ENCODE results near the gene P2RX3. TPM values are rescaled to one million over a fixed set of nuclear protein-coding genes. Genes with fewer than 3 reads are reported as not detected.

Gene P2RX3
- total and polyA plus RNA-seq, 2 experiments from 2014 or later = 0.15 to 0.35 TPM

- TF ChIP-seq ETS1 (IDR thresholded peaks at IDR 0.05) = no peak
- TF ChIP-seq JUNB (IDR thresholded peaks at IDR 0.05; ENCODE audit: unreplicated experiment) = no peak
- TF ChIP-seq ZNF462 (CRISPR knock-in tag; IDR thresholded peaks at IDR 0.05) = no peak
- no peak for TF ChIP-seq EZH2phosphoT487 (IDR thresholded peaks at IDR 0.05; ENCODE audit: unreplicated experiment)
- TF ChIP-seq POLR2AphosphoS5 (IDR thresholded peaks at IDR 0.05; ENCODE audit: low read depth) = no peak
- TF ChIP-seq ZNF331 (CRISPR knock-in tag; IDR thresholded peaks at IDR 0.05; ENCODE audit: low read depth) = no peak
Measured at GRCh38 chr11:57413681-57414080, 75.5 kb downstream of the P2RX3 start (continued).

- peaks cover 4% of the 10 kb centered on the region for H4K20me1 ChIP-seq (replicated peaks; ENCODE audit: insufficient read depth)
- H3K79me2 ChIP-seq (replicated peaks; ENCODE audit: insufficient read depth) = no peaks in the 10 kb centered on the region
- H3K36me3 ChIP-seq (ENCODE audit: insufficient read depth) = peaks cover 25% of the 10 kb centered on the region
- no peak overlapping the region for H3K4me3 Mint-ChIP-seq
- DNase-seq (ENCODE audit: low spot score) (no peak), ATAC-seq (no peak)
- H3K4me1 ChIP-seq (ENCODE audit: insufficient read depth) = no peaks in the 10 kb centered on the region
- no peaks in the 10 kb centered on the region for H3K27me3 ChIP-seq (ENCODE audit: insufficient read depth)
- peaks cover 10% of the 10 kb centered on the region for H3K4me1 Mint-ChIP-seq
- H3K4me2 ChIP-seq = no peak overlapping the region
- H3K9me2 ChIP-seq (ENCODE audit: insufficient read depth) = no peaks in the 10 kb centered on the region
- H3K27me3 Mint-ChIP-seq (ENCODE audit: insufficient read depth, low read depth, poor library complexity) = no peaks in the 10 kb centered on the region
- no peaks in the 10 kb centered on the region for H3K9me3 Mint-ChIP-seq
- no peak overlapping the region for H3K27ac ChIP-seq (ENCODE audit: low read depth)
- no peak overlapping the region for H3K27ac Mint-ChIP-seq
- H3K36me3 Mint-ChIP-seq (ENCODE audit: low read depth) = peaks cover 77% of the 10 kb centered on the region
- H3F3A ChIP-seq (replicated peaks; ENCODE audit: low read depth) = no peaks in the 10 kb centered on the region
- no peak overlapping the region for H3K4me3 ChIP-seq
- no peak overlapping the region for H2AFZ ChIP-seq
- TF ChIP-seq NANOG (IDR thresholded peaks at IDR 0.05; ENCODE audit: borderline replicate concordance) (no peak), POLR2AphosphoS5 (IDR thresholded peaks at IDR 0.05; ENCODE audit: low read depth) (no peak), ZNF462 (CRISPR knock-in tag; IDR thresholded peaks at IDR 0.05) (no peak), ZNF331 (CRISPR knock-in tag; IDR thresholded peaks at IDR 0.05; ENCODE audit: low read depth) (no peak), JUNB (IDR thresholded peaks at IDR 0.05; ENCODE audit: unreplicated experiment) (no peak)
Measured at GRCh38 chr11:57414612-57415212, 76.6 kb downstream of the P2RX3 start.
